DMS 273 (cell line): Measurements from ENCODE around the gene EGFR.

ENCODE experiments used
- DNase-seq: peaks from one replicate; lab custom pipeline; 2025; ENCODE audit not compliant: unreplicated experiment; lab: John Stamatoyannopoulos, UW

The EGFR gene

GRCh38 chr7:55142919-55143600, 124.2 kb downstream of the EGFR start:
- no peak for DNase-seq

- DNase-seq: peak; percentile 13
Measured at GRCh38 chr7:55144333-55145317, 125.8 kb downstream of the EGFR start.

- no peak for DNase-seq
Measured at GRCh38 chr7:55145606-55146005, 126.8 kb downstream of the EGFR start.

- no peak for DNase-seq
Measured at GRCh38 chr7:55147101-55147500, 128.3 kb downstream of the EGFR start.

GRCh38 chr7:55147736-55148135, 128.9 kb downstream of the EGFR start:
- DNase-seq: no peak

GRCh38 chr7:55148571-55148970, 129.8 kb downstream of the EGFR start:
- no peak for DNase-seq

- no peak for DNase-seq
Measured at GRCh38 chr7:55149001-55149400, 130.2 kb downstream of the EGFR start.

GRCh38 chr7:55150166-55150565, 131.3 kb downstream of the EGFR start:
- DNase-seq: no peak

GRCh38 chr7:55150709-55151451, 132.1 kb downstream of the EGFR start:
- DNase-seq: no peak

GRCh38 chr7:55152516-55152915, 133.7 kb downstream of the EGFR start:
- DNase-seq: no peak

GRCh38 chr7:55154096-55154495, 135.3 kb downstream of the EGFR start:
- DNase-seq: no peak

- DNase-seq: no peak
Measured at GRCh38 chr7:55155351-55156117, 136.7 kb downstream of the EGFR start.

GRCh38 chr7:55156919-55157763, 138.3 kb downstream of the EGFR start:
- DNase-seq: no peak

- DNase-seq: no peak
Measured at GRCh38 chr7:55157764-55158105, 138.9 kb downstream of the EGFR start.

- DNase-seq: no peak
Measured at GRCh38 chr7:55158541-55159382, 139.9 kb downstream of the EGFR start.

GRCh38 chr7:55160539-55160938, 141.7 kb downstream of the EGFR start:
- no peak for DNase-seq

GRCh38 chr7:55161154-55161687, 142.4 kb downstream of the EGFR start:
- no peak for DNase-seq

GRCh38 chr7:55162476-55162875, 143.7 kb downstream of the EGFR start:
- DNase-seq: no peak

- DNase-seq: no peak
Measured at GRCh38 chr7:55163733-55164132, 144.9 kb downstream of the EGFR start.
